Nucleus accumbens (tissue), 56 donors: Measurements from ENCODE around the gene MN1.
A peak's percentile ranks its signal among the peaks of the same experiment; 100 is the strongest.
"Not testable (repeated sequence)": the region's sequence is repeated elsewhere in the genome, so short reads cannot be mapped to it uniquely, and the experiment has no call there.

ENCODE experiments used
- DNase-seq, 56 donors: peaks; one replicate each; lab custom pipeline; 2025; lab: John Stamatoyannopoulos, UW

MN1 gene

DNA sequence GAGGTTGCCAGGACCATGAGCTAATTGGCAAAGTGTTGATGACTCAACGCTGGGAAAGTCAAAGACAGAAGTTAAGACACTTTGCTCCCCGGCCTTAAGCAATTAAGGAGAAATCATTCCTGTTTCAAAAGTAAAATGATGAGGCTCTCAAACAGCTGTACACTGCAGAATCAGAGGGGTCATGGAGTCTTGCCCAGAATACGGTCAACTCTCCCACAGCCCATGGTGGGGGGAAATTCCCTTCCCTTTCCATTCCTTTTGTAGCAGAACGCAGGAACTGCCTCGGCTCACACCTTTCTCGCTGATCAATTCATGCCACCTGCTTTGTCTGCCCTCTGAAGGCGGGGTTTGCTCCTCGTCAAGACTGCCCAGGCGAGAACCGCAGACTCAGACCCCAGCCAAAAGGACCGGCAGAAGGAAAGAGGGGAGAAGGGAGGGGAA is 52.8 kb downstream of the MN1 start:
- DNase-seq = no peak

DNA sequence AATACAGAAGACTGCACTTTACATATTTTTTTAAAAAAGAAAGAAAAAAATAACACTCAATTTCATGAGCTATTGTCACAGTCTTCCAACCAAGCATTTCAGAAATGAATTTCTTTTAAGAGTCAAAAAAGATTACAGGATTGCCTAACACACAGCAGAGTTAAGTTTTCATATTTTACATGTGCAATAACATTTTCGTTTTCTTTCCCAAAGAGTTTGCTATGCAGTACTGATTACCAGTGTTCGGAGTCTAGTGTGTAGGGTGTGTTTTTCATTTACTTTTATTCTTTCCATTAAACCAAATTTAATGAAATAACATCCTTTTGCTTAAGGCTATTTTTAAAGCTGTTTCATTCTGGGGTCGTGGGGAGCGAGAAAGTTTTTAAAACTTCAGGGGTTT is 53.2 kb downstream of the MN1 start:
- DNase-seq = no peak

- DNase-seq = no peak
These were observed 53.9 kb downstream of the MN1 start for GRCh38 chr22:27747396-27748221.

DNA sequence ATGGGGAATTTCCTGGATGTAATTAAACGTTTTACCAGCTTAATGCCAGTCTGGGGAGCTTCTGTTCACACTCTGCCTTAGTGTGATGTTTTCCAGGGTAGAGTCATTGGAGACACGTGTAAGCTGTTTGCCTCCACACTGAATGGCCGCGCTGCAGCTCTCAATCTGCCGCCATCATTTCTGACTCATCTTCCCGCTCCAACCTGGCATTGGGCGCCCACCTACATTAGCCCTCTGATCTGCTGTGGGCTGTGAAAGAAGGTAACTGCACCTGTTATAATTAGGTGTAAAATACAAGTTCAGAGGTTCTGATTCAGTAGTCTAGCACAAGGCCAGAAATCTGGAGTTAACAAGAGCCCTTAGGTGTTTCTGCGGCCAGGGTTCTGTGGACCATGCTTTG is 54.6 kb downstream of the MN1 start:
- DNase-seq = peak in 3 of 56 donors; percentile 16 to 23 (median 18)

- no peak for DNase-seq
These were observed 55.7 kb downstream of the MN1 start for GRCh38 chr22:27745809-27746208.

- DNase-seq = no peak
These were observed 56.4 kb downstream of the MN1 start for GRCh38 chr22:27745154-27745553.

- not testable (repeated sequence) for DNase-seq
These were observed 57.5 kb downstream of the MN1 start for GRCh38 chr22:27744078-27744477.

- DNase-seq = no peak
These were observed 61.3 kb downstream of the MN1 start for GRCh38 chr22:27740202-27740748.

DNA sequence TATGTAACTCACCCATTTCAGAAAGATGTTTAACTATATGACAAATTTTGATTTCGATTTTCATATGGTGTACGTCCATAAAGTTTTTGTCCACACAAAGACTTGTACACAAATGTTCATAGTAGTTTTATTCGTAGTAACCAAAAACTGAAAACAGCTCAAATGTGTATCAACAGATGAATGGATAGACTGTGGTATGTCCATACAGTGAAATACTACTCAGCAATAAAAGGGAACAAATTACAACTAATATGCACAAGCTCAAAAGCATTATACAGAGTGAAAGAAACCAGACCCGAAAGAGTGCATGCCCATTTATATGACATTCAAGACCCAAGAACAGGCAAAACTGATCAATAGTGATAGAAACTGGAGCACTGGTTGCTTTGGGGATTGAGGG is 64.0 kb downstream of the MN1 start:
- DNase-seq = no peak

DNA sequence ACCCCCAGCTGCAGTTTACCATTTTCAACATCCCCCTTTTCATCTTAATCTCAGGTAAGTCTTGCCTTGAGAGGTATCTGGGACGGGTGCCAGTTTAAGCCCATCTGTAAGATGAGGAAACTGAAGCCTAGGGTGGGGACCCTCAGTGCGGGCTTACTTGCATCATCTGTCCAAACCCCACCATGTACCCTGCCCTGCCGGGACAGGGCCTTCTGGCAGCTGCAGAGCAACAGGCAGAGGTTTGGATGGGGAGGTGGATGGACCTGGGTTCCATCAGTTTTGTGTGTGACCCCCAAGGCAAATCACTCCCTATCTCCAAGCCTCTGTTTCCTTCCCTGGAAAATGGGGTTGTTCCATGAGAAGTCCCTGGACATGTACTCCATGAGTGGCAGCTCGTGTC is 67.5 kb downstream of the MN1 start:
- DNase-seq = no peak

DNA sequence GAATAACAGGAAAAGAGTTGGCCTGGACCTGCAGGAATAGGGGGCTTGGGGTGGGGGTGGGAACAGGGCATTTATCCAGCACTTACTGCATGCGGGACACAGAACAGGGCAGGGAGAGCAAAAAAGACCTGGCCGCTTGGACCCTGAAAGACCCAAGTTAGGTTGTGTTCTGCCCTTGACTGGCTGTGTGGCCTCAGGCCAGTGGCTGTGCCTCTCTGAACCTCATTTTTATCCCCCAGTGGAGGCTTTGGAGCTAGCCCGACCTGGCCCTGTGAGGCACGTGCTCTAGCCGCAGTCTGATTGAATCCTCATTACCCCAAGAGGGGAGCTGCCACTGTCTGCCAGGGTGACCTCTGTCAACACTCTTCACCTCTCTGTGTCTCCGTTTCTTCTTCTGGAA is 68.7 kb downstream of the MN1 start:
- no peak for DNase-seq

DNA sequence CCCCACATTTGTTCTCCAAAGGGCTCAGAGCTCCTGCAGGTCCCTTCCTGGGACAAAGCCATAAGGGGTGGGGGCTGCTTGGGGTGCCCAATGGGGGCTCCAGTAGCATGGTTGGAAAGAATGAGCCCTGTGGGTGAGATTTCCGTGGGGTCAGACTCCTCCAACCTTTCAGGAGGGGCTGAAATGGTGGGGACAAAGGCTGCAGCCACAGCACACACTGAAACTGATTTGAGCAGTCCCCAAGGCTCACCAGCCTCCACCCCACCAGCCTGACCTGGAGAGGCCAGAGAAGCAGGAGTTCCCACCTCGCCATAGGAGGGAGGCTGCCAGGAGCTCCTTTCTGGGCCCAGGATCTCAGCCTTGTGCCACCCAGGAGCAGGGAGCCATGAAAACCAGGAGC is 69.2 kb downstream of the MN1 start:
- no peak for DNase-seq

- DNase-seq = no peak
These were observed 69.9 kb downstream of the MN1 start for GRCh38 chr22:27731621-27732020.

DNA sequence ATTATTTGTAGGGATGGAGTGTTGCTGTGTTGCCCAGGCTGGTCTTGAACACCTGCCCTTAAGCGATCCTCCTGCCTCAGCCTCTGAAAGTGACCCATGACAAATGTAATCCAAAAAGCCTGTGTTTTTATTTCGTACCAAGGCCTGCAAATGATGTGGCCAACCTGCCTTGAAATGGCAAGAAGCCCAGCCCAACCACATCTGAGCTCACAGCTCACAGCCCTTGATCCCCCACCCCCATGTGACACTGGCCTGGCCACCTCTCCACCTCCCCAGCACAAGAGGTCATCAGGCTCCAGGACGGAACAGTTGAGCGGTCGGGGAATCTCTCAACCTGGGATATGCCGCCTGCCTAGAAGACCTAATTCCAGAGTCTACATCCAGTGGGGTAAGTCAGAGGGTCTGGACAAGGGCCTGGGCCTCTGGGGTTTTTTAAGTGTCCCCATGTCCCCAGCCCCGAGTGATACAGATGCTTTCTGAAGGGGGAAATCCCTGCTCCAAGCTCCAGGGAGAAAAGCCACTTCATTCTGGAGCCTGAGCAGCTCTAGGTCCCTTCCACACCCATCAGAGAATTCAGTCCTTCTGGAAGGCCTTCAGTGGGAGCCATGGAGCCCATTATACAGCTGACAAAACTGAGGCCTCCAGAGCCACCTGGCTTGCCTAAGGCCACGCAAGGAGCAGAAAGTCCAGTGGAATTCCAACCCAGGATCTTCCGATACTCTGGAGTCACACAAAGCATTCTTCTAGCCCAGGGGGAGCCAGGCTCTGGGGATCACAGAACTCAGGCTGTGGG is 70.7 kb downstream of the MN1 start:
- no peak for DNase-seq

DNA sequence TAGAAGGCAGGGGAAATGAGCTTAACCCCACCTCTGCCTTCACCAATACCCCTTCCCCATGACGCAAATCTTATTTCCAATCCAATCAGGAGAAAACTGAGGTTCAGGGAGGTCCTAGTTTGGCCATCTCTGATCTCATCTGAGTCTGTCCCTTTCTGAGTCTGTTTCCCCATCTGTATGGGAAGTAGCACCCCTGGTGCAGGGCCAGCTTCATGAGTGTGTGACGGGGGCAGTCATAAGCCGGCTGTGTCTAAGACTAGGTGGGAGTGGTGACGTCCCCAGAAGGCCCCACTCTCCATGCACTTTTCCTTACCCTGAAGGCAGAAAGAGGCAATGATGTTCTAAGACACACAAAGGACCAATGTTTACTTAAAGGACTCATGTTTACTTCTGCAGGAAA is 72.3 kb downstream of the MN1 start:
- no peak for DNase-seq

DNA sequence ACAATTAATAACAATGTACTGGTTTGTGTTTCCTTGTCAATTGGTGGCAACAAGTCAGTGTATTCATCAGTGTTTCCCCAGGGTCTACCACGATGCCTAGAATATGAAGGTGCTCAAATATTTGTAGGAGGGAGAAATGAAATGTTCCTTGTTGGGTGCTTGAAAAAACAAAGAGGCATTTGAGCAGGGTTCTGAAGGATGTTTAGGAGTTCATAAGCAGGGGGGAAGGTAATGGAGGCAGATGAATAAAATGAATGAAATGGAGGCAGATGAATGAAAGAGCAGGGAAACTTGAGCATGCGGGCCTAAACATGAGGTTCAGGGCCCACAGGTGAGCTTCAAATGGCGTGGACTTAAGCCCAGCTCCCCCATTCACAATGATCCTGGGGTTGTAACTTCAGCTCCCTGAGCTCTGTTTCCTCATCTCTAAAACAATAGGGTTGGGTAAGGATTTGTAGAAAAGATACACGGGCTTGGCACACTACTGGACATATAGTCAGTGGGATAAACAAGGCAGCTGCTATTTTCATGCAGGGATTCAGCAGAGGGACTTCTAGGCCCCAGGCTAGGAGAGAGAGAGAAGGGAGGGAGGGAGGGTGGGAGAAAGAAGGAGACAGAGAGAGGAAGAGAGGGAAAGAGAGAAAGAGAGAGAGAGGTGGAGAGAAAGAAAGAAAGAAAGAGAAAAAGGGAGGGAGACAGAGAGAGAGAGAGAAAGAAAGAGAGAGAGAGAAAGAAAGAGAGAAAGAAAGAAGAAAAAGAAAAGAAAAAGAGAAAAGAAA is 73.7 kb downstream of the MN1 start:
- DNase-seq = no peak

DNA sequence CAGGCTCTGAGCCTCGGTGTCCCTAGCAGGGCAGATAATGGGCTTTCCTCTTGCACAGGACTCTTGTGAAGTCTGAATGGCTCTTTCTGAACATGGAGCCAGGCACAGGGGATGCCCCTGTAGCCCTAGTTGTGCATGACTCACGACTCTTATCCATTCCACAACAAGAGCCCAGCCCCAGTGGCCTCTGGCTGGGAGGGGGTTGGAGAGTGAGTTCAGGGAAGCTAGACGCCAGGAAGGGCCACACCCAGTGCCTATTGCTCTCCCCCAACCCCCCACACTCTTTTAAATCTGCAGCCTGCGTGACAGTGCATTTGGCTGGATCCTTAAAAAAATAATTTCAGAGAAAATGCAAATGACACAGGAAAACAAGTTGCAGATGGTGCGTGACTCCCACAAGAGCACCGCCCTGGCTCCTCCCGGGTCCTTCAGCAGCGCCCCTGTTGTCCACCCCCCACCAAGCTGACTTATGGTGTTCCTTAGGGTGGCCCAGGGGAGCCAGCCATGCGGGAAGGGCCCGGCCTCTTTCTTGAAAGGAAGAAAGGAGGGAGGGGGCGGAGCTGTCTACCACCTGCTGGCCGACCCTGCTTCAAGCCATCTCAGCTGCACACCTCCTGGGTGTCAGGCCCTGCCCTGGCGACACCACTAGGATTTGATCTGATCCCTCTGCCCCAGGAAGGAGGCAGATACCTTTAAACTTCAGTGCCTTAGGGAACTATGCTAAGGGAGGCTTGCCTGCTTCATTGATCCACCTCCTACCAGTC is 74.7 kb downstream of the MN1 start:
- DNase-seq = no peak

GRCh38 chr22:27726331-27726685 is 75.2 kb downstream of the MN1 start:
- no peak for DNase-seq

GRCh38 chr22:27725661-27726060 is 75.9 kb downstream of the MN1 start:
- DNase-seq = no peak

DNA sequence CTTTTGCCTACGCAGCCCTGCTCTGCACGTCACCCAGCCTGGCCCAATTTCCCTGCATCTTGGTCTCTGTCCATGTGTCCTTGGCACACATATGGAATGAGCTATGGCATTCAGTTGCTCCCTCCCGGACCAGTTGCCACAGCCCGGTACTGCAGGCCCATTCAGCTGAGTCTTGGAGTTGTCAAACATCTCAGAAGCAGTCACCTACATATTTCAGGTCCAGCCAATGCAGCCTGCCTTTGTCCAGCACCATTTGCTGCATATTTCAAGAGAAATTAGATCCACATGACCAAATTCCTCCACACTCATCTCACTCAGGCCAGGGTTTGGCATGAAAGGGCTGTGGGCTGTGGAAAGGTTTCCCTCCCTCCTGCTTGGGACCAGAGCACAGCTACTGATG is 76.8 kb downstream of the MN1 start:
- DNase-seq = no peak
